COLO668 (cell line): Measurements from ENCODE around the gene SPINK4.

Experiments
- DNase-seq: peaks from one replicate; lab custom pipeline; 2025; ENCODE audit not compliant: unreplicated experiment; lab: John Stamatoyannopoulos, UW

Gene SPINK4

GRCh38 chr9:33256236-33256635 lies 16.3 kb downstream of the SPINK4 start:
- no peak for DNase-seq

- DNase-seq = no peak
These were observed 17.3 kb downstream of the SPINK4 start for GRCh38 chr9:33257276-33257675.

GRCh38 chr9:33260372-33260771 lies 20.4 kb downstream of the SPINK4 start:
- no peak for DNase-seq

GRCh38 chr9:33263131-33264002 lies 23.4 kb downstream of the SPINK4 start:
- DNase-seq = peak; percentile 46

- peak; percentile 55 for DNase-seq
These were observed 24.1 kb downstream of the SPINK4 start for GRCh38 chr9:33264003-33264472.

- DNase-seq = peak; percentile 98
These were observed 24.7 kb downstream of the SPINK4 start, which contains the start of the genes BAG1 and CHMP5 for GRCh38 chr9:33264473-33265177. TSS of gene BAG1 (minus strand) at chr9:33264708. TSS of gene CHMP5 (plus strand) at chr9:33265049. CDS start at chr9:33265079, 30 bp downstream.

GRCh38 chr9:33265211-33265865 lies 25.4 kb downstream of the SPINK4 start:
- DNase-seq = no peak

- DNase-seq = no peak
These were observed 27.3 kb downstream of the SPINK4 start for GRCh38 chr9:33267151-33267767.

- DNase-seq = no peak
These were observed 30.2 kb downstream of the SPINK4 start for GRCh38 chr9:33270146-33270545.

- no peak for DNase-seq
These were observed 32.1 kb downstream of the SPINK4 start for GRCh38 chr9:33272061-33272460.

- no peak for DNase-seq
These were observed 33.5 kb downstream of the SPINK4 start for GRCh38 chr9:33273266-33273971.

GRCh38 chr9:33273972-33274328 lies 34.0 kb downstream of the SPINK4 start:
- DNase-seq = no peak

- no peak for DNase-seq
These were observed 37.5 kb downstream of the SPINK4 start for GRCh38 chr9:33277484-33277883.

GRCh38 chr9:33285502-33285901 lies 45.5 kb downstream of the SPINK4 start:
- DNase-seq = no peak

- DNase-seq = peak; percentile 40
These were observed 47.1 kb downstream of the SPINK4 start for GRCh38 chr9:33287087-33287490.

GRCh38 chr9:33288235-33288634 lies 48.3 kb downstream of the SPINK4 start:
- DNase-seq = no peak

GRCh38 chr9:33288828-33289483 lies 49.0 kb downstream of the SPINK4 start:
- no peak for DNase-seq

- no peak for DNase-seq
These were observed 49.5 kb downstream of the SPINK4 start for GRCh38 chr9:33289496-33289895.

GRCh38 chr9:33289936-33290246 lies 49.9 kb downstream of the SPINK4 start:
- no peak for DNase-seq
